ENCODE measurements around the gene CEP97.
"Not testable (repeated sequence)": the region's sequence is repeated elsewhere in the genome, so short reads cannot be mapped to it uniquely, and the experiment has no call there.

The CEP97 gene

GRCh38 chr3:101704639-101705038, 19.8 kb upstream of the CEP97 start:
- not testable (repeated sequence) for FAIRE-seq

GRCh38 chr3:101709126-101709525, 15.3 kb upstream of the CEP97 start:
- FAIRE-seq: no peak

- no peak for FAIRE-seq
These were observed 6.0 kb upstream of the CEP97 start for GRCh38 chr3:101718455-101718854.

- FAIRE-seq: no peak
These were observed 4.7 kb upstream of the CEP97 start for GRCh38 chr3:101719604-101720185.

- FAIRE-seq: no peak
These were observed 3.3 kb upstream of the CEP97 start for GRCh38 chr3:101720851-101721840.

- no peak for FAIRE-seq
These were observed 1.8 kb upstream of the CEP97 start for GRCh38 chr3:101722394-101723173.

GRCh38 chr3:101725194-101725889, 928 bp downstream of the CEP97 start:
- FAIRE-seq: peak; percentile 78

GRCh38 chr3:101725890-101726275, 1.5 kb downstream of the CEP97 start:
- FAIRE-seq: no peak

- no peak for FAIRE-seq
These were observed 5.2 kb downstream of the CEP97 start for GRCh38 chr3:101729586-101729985.

- no peak for FAIRE-seq
These were observed 6.4 kb downstream of the CEP97 start for GRCh38 chr3:101730839-101731238.

GRCh38 chr3:101732240-101732641, 7.8 kb downstream of the CEP97 start:
- no peak for FAIRE-seq

GRCh38 chr3:101735833-101736232, 11.4 kb downstream of the CEP97 start:
- no peak for FAIRE-seq

- FAIRE-seq: not testable (repeated sequence)
These were observed 17.5 kb downstream of the CEP97 start for GRCh38 chr3:101741914-101742313.

GRCh38 chr3:101744811-101745210, 20.4 kb downstream of the CEP97 start:
- FAIRE-seq: no peak

- not testable (repeated sequence) for FAIRE-seq
These were observed 21.5 kb downstream of the CEP97 start for GRCh38 chr3:101745934-101746333.

- FAIRE-seq: not testable (repeated sequence)
These were observed 29.1 kb downstream of the CEP97 start for GRCh38 chr3:101753386-101754113.

GRCh38 chr3:101758224-101758623, 33.8 kb downstream of the CEP97 start:
- FAIRE-seq: no peak

- no peak for FAIRE-seq
These were observed 37.7 kb downstream of the CEP97 start for GRCh38 chr3:101762041-101762646.

GRCh38 chr3:101777745-101778281, 53.4 kb downstream of the CEP97 start:
- not testable (repeated sequence) for FAIRE-seq

- FAIRE-seq: no peak
These were observed 54.1 kb downstream of the CEP97 start for GRCh38 chr3:101778385-101779046.
